NT2/D1 (cell line): ENCODE measurements around the gene KATNB1.

Experiments
- SUZ12 ChIP-seq: IDR thresholded peaks from 2 replicates; pipeline ENCODE4 v1.6.1; 2011; ENCODE audit not compliant: insufficient read length, insufficient read depth; ENCODE audit errors: extremely low read depth
- YY1 ChIP-seq: IDR thresholded peaks from 2 replicates; pipeline ENCODE4 v1.6.1; 2011; ENCODE audit not compliant: insufficient read length, insufficient read depth
- ZNF274 ChIP-seq: IDR thresholded peaks from 2 replicates; pipeline ENCODE4 v1.6.1; 2011; ENCODE audit warnings: mild to moderate bottlenecking, low read depth, low read length

DNA sequence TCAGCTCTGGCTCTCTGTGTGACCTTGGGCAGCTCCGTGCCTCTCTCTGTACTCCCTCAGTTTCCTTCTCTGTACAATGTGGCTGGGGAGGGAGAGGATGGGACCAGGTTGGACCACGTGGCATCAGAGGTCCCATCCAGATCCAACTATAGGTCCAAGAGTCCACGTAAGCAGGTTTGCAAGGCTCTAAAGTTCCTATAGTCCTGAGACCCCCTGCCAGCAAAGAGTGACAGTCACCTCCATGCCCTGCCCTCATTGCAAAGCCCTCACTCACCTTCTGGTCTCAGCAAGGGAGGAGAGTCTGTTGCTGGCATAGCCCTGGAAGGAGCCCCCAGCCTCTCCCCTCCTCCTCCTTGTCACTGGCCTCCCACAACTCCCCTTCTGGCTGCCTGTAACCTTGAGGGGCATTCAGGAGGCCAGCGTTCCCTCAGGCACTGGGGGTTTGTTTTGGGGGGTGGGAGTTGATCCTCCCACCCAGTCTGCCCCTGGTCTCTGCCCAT is 47.0 kb upstream of the KATNB1 start:
- TF ChIP-seq ZNF274, result no peak
- no peak for TF ChIP-seq YY1
- no peak for TF ChIP-seq SUZ12
